Measurements from ENCODE around the gene MAGEB3.

The MAGEB3 gene

GRCh38 chrX:30270639-30271038, 40.2 kb downstream of the MAGEB3 start:
- no peak overlapping the region for H3K4me3 ChIP-seq (ENCODE audit: low read depth in 1 of 2, low read length in 2 of 2)

GRCh38 chrX:30275498-30275897, 45.0 kb downstream of the MAGEB3 start:
- Histone ChIP-seq H3K4me3 (ENCODE audit: low read depth in 1 of 2, low read length in 2 of 2) (no peak overlapping the region), H3K9ac (ENCODE audit: low read depth in 1 of 2, low read length in 2 of 2) (no peak overlapping the region), H3K36me3 (ENCODE audit: control insufficient read depth in 1 of 2, insufficient read depth in 2 of 2, low read length in 2 of 2) (no peaks in the 10 kb centered on the region), H3K9me3 (ENCODE audit: control insufficient read depth in 1 of 2, low read length in 2 of 2) (no peaks in the 10 kb centered on the region), H3K4me1 (ENCODE audit: control insufficient read depth in 1 of 2, insufficient read depth in 2 of 2, low read length in 2 of 2) (no peaks in the 10 kb centered on the region), H3K27me3 (ENCODE audit: control insufficient read depth in 1 of 2, insufficient read depth in 2 of 2, low read length in 2 of 2) (no peaks in the 10 kb centered on the region), H3K27ac (ENCODE audit: low read depth, low read length) (no peak overlapping the region)

More at GRCh38 chrX:30270639-30271038, 40.2 kb downstream of the MAGEB3 start:
- H3K36me3 ChIP-seq (ENCODE audit: control insufficient read depth in 1 of 2, insufficient read depth in 2 of 2, low read length in 2 of 2) = no peaks in the 10 kb centered on the region
- no peak overlapping the region for H3K9ac ChIP-seq (ENCODE audit: low read depth in 1 of 2, low read length in 2 of 2)
- H3K4me1 ChIP-seq (ENCODE audit: control insufficient read depth in 1 of 2, insufficient read depth in 2 of 2, low read length in 2 of 2) = no peaks in the 10 kb centered on the region
- no peak overlapping the region for H3K27ac ChIP-seq (ENCODE audit: low read depth, low read length)
- H3K27me3 ChIP-seq (ENCODE audit: control insufficient read depth in 1 of 2, insufficient read depth in 2 of 2, low read length in 2 of 2) = no peaks in the 10 kb centered on the region
- H3K9me3 ChIP-seq (ENCODE audit: control insufficient read depth in 1 of 2, low read length in 2 of 2) = no peaks in the 10 kb centered on the region

GRCh38 chrX:30278365-30278764, 47.9 kb downstream of the MAGEB3 start:
- Histone ChIP-seq H3K27me3 (ENCODE audit: control insufficient read depth in 1 of 2, insufficient read depth in 2 of 2, low read length in 2 of 2) (no peaks in the 10 kb centered on the region), H3K4me3 (ENCODE audit: low read depth in 1 of 2, low read length in 2 of 2) (no peak overlapping the region), H3K36me3 (ENCODE audit: control insufficient read depth in 1 of 2, insufficient read depth in 2 of 2, low read length in 2 of 2) (no peaks in the 10 kb centered on the region), H3K9ac (ENCODE audit: low read depth in 1 of 2, low read length in 2 of 2) (no peak overlapping the region), H3K9me3 (ENCODE audit: control insufficient read depth in 1 of 2, low read length in 2 of 2) (no peaks in the 10 kb centered on the region), H3K27ac (ENCODE audit: low read depth, low read length) (no peak overlapping the region), H3K4me1 (ENCODE audit: control insufficient read depth in 1 of 2, insufficient read depth in 2 of 2, low read length in 2 of 2) (no peaks in the 10 kb centered on the region)

GRCh38 chrX:30280428-30280827, 50.0 kb downstream of the MAGEB3 start:
- Histone ChIP-seq H3K9ac (ENCODE audit: low read depth in 1 of 2, low read length in 2 of 2) (no peak overlapping the region), H3K4me1 (ENCODE audit: control insufficient read depth in 1 of 2, insufficient read depth in 2 of 2, low read length in 2 of 2) (no peaks in the 10 kb centered on the region), H3K36me3 (ENCODE audit: control insufficient read depth in 1 of 2, insufficient read depth in 2 of 2, low read length in 2 of 2) (no peaks in the 10 kb centered on the region), H3K27ac (ENCODE audit: low read depth, low read length) (no peak overlapping the region), H3K9me3 (ENCODE audit: control insufficient read depth in 1 of 2, low read length in 2 of 2) (no peaks in the 10 kb centered on the region), H3K4me3 (ENCODE audit: low read depth in 1 of 2, low read length in 2 of 2) (no peak overlapping the region), H3K27me3 (ENCODE audit: control insufficient read depth in 1 of 2, insufficient read depth in 2 of 2, low read length in 2 of 2) (no peaks in the 10 kb centered on the region)

GRCh38 chrX:30282527-30282926, 52.1 kb downstream of the MAGEB3 start:
- H3K9me3 ChIP-seq (ENCODE audit: control insufficient read depth in 1 of 2, low read length in 2 of 2) = no peaks in the 10 kb centered on the region
- no peaks in the 10 kb centered on the region for H3K27me3 ChIP-seq (ENCODE audit: control insufficient read depth in 1 of 2, insufficient read depth in 2 of 2, low read length in 2 of 2)
- no peak overlapping the region for H3K4me3 ChIP-seq (ENCODE audit: low read depth in 1 of 2, low read length in 2 of 2)
- no peak overlapping the region for H3K9ac ChIP-seq (ENCODE audit: low read depth in 1 of 2, low read length in 2 of 2)
- H3K4me1 ChIP-seq (ENCODE audit: control insufficient read depth in 1 of 2, insufficient read depth in 2 of 2, low read length in 2 of 2) = no peaks in the 10 kb centered on the region
- H3K36me3 ChIP-seq (ENCODE audit: control insufficient read depth in 1 of 2, insufficient read depth in 2 of 2, low read length in 2 of 2) = no peaks in the 10 kb centered on the region
- H3K27ac ChIP-seq (ENCODE audit: low read depth, low read length) = no peak overlapping the region

GRCh38 chrX:30283456-30284200, 53.2 kb downstream of the MAGEB3 start:
- no peaks in the 10 kb centered on the region for H3K36me3 ChIP-seq (ENCODE audit: control insufficient read depth in 1 of 2, insufficient read depth in 2 of 2, low read length in 2 of 2)
- no peak overlapping the region for H3K9ac ChIP-seq (ENCODE audit: low read depth in 1 of 2, low read length in 2 of 2)
- no peaks in the 10 kb centered on the region for H3K9me3 ChIP-seq (ENCODE audit: control insufficient read depth in 1 of 2, low read length in 2 of 2)
- no peak overlapping the region for H3K4me3 ChIP-seq (ENCODE audit: low read depth in 1 of 2, low read length in 2 of 2)
- no peak overlapping the region for H3K27ac ChIP-seq (ENCODE audit: low read depth, low read length)
- no peaks in the 10 kb centered on the region for H3K4me1 ChIP-seq (ENCODE audit: control insufficient read depth in 1 of 2, insufficient read depth in 2 of 2, low read length in 2 of 2)
- no peaks in the 10 kb centered on the region for H3K27me3 ChIP-seq (ENCODE audit: control insufficient read depth in 1 of 2, insufficient read depth in 2 of 2, low read length in 2 of 2)
